Measurements from ENCODE around the gene RNF14. TPM values are rescaled to one million over a fixed set of nuclear protein-coding genes. Genes with fewer than 3 reads are reported as not detected.

RNF14 gene
- total RNA-seq, 1 donor from 2014 or later, result 51.6 TPM

DNA sequence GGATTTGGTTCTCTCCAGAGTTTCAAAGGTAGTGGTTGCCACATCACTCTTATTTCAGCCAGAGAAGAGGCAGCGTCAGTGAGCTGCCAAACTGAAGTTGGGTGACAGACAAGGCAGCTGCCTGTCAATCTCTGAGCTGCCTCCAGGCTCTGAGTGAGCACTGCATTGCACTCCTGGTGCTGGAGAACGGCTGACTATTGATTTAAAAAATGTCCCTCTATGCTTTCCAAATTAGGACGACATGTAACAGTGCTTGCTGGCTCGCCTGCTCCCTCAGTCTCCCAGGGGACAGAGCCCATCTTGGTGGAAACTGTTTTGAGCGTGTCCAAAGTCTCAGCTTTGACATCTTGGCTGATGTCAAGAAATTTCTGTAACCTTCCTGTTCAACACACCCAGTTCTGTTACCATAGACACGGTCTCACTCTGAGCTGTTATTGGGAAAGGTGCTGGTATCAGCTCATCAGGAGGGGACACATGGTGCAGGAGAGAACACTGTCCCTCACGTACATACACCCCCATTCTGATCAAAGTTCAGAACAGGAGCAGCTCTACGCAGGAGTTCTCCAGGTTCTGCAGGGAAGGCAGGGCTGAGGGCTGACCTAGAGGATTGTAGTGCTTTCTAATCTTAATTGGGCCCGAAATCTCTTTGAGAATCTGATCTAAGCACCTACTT lies 26.6 kb upstream of the RNF14 start:
- DNase-seq (no peak), ATAC-seq (no peak)
- intact Hi-C loops (cut with DNase I), result no loop called here
- H3K36me3 ChIP-seq, result peaks cover 24% of the 10 kb centered on the region
- H3K4me1 ChIP-seq, result peaks cover 21% of the 10 kb centered on the region
- H3K27ac ChIP-seq, result peak overlapping the region; percentile 11
- no peaks in the 10 kb centered on the region for H3K9me3 ChIP-seq
- TF ChIP-seq, protein P1, sequence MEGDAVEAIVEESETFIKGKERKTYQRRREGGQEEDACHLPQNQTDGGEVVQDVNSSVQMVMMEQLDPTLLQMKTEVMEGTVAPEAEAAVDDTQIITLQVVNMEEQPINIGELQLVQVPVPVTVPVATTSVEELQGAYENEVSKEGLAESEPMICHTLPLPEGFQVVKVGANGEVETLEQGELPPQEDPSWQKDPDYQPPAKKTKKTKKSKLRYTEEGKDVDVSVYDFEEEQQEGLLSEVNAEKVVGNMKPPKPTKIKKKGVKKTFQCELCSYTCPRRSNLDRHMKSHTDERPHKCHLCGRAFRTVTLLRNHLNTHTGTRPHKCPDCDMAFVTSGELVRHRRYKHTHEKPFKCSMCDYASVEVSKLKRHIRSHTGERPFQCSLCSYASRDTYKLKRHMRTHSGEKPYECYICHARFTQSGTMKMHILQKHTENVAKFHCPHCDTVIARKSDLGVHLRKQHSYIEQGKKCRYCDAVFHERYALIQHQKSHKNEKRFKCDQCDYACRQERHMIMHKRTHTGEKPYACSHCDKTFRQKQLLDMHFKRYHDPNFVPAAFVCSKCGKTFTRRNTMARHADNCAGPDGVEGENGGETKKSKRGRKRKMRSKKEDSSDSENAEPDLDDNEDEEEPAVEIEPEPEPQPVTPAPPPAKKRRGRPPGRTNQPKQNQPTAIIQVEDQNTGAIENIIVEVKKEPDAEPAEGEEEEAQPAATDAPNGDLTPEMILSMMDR (IDR thresholded peaks at IDR 0.05), result no peak
- H3K27me3 ChIP-seq, result no peaks in the 10 kb centered on the region
- no peak overlapping the region for H3K4me3 ChIP-seq

- ATAC-seq, result no peak
- TF ChIP-seq, protein P1 (IDR thresholded peaks at IDR 0.05), result no peak
- Histone ChIP-seq H3K27ac (no peak overlapping the region), H3K9me3 (no peaks in the 10 kb centered on the region), H3K4me3 (no peak overlapping the region), H3K27me3 (no peaks in the 10 kb centered on the region), H3K36me3 (peaks cover 9% of the 10 kb centered on the region), H3K4me1 (peaks cover 21% of the 10 kb centered on the region)
- intact Hi-C loops (cut with DNase I), result no loop called here
- no peak for DNase-seq
Observed at GRCh38 chr5:141944076-141944475, 24.8 kb upstream of the RNF14 start.

- H3K4me1 ChIP-seq, result peaks cover 21% of the 10 kb centered on the region
- DNase-seq (no peak), ATAC-seq (peak; percentile 63)
- H3K4me3 ChIP-seq, result no peak overlapping the region
- TF ChIP-seq, protein P1 (IDR thresholded peaks at IDR 0.05), result no peak
- no peaks in the 10 kb centered on the region for H3K9me3 ChIP-seq
- no peaks in the 10 kb centered on the region for H3K27me3 ChIP-seq
- H3K27ac ChIP-seq, result no peak overlapping the region
- no peaks in the 10 kb centered on the region for H3K36me3 ChIP-seq
- intact Hi-C loops (cut with DNase I), result no loop called here
Observed at GRCh38 chr5:141945511-141946051, 23.3 kb upstream of the RNF14 start.

DNA sequence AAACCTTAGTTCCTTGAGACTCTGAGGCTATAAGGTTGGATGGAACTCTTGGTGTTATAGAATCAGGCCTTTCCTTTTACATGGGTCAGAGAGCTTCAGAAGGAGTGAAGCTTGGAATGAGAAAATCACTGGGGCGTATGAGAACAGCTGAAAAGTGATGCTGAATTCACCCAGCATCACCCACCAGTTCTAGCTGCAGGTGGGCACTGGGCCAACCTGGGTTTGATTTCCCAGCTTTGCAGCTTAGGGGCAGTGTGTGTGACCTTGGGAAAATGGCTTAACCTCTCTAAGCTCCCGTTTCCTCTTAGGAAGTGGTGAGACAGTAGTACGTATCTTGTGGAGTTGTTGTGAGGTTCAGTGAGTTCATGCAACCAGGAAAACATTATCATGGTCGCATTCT lies 21.6 kb upstream of the RNF14 start:
- peaks cover 19% of the 10 kb centered on the region for H3K4me1 ChIP-seq
- no peak for ATAC-seq
- TF ChIP-seq, protein P1 (IDR thresholded peaks at IDR 0.05), result no peak
- H3K27me3 ChIP-seq, result no peaks in the 10 kb centered on the region
- H3K36me3 ChIP-seq, result no peaks in the 10 kb centered on the region
- intact Hi-C loops (cut with DNase I), result no loop called here
- no peaks in the 10 kb centered on the region for H3K9me3 ChIP-seq
- peak overlapping the region; percentile 31 for H3K27ac ChIP-seq
- no peak overlapping the region for H3K4me3 ChIP-seq
- DNase-seq, result no peak

- H3K27ac ChIP-seq, result no peak overlapping the region
- H3K4me3 ChIP-seq, result no peak overlapping the region
- H3K36me3 ChIP-seq, result no peaks in the 10 kb centered on the region
- H3K9me3 ChIP-seq, result no peaks in the 10 kb centered on the region
- ATAC-seq, result no peak
- intact Hi-C loops (cut with DNase I), result no loop called here
- TF ChIP-seq, protein P1 (IDR thresholded peaks at IDR 0.05), result no peak
- H3K27me3 ChIP-seq, result no peaks in the 10 kb centered on the region
- no peak for DNase-seq
- peaks cover 18% of the 10 kb centered on the region for H3K4me1 ChIP-seq
Observed at GRCh38 chr5:141948812-141949211, 20.1 kb upstream of the RNF14 start.

Measured in upper lobe of right lung (tissue), 1 donor.